NCI-H128 (cell line): ENCODE data around the gene RBM3.

Experiments
- DNase-seq: peaks from one replicate; lab custom pipeline; 2025; ENCODE audit not compliant: unreplicated experiment; lab: John Stamatoyannopoulos, UW

Gene RBM3

DNA sequence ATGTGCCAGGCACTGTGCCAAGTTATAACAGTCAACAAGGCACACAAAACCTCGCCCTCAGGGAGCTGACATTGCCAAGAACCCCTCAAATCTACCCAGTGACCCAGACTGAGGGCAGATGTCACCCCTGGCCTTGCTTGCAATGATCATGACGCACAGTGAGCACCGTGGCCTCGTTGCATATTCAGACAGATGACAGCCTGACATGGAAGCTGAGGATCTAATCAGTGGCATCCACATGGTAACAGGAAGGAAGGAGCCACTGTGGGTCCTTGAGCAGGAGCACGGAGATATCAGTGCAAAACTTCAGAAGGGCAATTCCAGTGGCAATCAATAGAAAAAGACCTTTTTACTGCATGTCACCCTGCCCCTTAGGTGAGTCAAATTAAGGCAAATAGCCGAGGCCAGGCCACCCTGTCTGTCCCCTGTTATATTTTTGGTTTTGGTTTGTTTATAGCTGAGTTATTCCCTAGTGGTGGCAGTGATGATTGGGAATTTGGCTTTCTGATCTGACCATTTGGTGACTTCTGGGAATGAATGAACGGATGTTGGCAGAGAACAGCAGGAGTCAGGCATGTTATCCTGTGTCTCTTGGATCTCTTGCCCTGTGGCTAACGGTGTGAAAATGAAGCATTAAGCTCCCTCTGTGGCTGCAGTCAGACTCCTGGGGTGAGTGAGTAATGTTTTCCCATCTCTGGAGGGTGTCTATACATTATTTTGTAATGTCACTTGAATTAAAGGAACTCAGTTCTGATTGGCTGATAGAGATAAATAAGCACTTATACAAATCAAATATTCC, 43.5 kb downstream of the RBM3 start:
- no peak for DNase-seq

DNA sequence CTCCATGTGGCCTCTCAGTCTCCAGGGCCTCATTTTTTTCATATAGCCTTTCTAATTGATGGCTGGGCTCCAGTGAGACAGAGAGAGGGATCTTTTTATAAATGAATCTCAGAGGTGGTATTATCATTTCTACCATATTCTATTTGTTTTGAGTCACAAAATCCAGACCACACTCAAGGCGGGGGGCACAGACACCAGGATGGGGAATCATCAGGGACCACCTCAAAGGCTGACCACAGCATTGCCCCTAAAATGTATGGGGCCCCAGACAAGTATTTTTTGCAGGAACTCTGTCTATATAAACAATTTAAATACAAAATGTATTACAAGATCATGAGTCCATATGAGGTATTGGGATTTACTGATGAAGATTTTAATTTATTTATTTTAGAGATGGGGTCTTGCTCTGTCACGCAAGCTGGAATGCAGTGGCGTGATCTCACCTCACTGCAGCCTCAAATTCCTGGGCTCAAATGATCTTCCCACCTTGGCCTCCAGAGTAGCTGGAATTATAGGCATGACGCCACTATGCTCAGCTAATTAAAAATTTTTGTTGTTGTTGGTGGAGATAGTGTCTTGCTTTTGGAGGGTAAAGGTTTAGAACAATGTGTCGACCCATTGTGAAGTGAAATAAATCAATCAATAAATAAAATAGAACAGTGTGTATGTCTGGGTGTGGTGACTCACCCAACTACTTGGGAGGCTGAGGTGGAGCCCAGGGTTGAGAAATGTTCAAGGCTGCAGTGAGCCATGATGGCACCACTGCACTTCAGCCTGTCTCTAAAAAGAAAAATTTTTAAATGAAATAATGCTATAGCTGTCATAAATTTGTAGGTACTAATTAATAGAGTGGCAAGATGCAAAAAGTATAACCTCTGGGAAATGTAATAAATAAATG, 52.4 kb downstream of the RBM3 start:
- no peak for DNase-seq
